Middle frontal gyrus (tissue), 1 donor: Measurements from ENCODE around the gene SFRP2.

Source experiments
- DNase-seq: peaks from one replicate; pipeline ENCODE4 v3.0.0-alpha.2; 2015; ENCODE audit warnings: low spot score; ENCODE audit errors: extremely low spot score

SFRP2 gene

GRCh38 chr4:153798420-153798819 is 9.5 kb upstream of the SFRP2 start:
- no peak for DNase-seq

- DNase-seq: no peak
These were observed 5.1 kb upstream of the SFRP2 start for GRCh38 chr4:153794006-153794405.

- no peak for DNase-seq
These were observed 3.9 kb upstream of the SFRP2 start for GRCh38 chr4:153792618-153793247.

GRCh38 chr4:153791746-153792617 is 3.1 kb upstream of the SFRP2 start:
- no peak for DNase-seq

DNA sequence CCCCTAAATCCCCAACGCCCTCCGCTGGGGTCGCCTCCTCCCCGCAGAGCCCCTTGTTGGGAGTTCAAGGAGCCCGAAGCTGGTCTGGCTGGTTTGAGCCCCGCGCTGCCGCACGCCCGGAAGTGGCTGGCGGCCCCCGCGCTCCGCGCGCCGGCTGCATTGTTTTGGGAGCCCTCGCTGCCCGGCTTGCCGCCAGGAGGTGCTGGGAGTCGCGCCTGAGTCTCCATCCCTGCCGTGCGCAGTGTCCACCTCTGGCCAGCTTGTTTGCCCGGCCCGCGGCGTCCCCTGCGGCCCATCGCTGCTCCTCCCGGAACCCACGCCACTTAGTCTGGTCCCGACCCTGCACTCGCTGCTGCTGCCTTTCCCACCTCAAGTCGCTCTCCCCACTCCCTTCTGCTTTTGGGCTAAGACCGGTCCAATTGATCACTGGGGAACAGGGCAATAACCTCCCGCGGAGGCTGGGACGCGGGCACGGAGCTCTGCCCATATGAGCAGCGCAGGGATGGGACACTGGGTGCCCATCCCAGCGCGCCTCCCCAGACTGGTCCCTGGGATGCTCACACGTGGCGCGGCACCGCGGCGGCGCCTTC is 2.2 kb upstream of the SFRP2 start:
- no peak for DNase-seq

- DNase-seq: no peak
These were observed 1.6 kb upstream of the SFRP2 start for GRCh38 chr4:153790500-153790865.

DNA sequence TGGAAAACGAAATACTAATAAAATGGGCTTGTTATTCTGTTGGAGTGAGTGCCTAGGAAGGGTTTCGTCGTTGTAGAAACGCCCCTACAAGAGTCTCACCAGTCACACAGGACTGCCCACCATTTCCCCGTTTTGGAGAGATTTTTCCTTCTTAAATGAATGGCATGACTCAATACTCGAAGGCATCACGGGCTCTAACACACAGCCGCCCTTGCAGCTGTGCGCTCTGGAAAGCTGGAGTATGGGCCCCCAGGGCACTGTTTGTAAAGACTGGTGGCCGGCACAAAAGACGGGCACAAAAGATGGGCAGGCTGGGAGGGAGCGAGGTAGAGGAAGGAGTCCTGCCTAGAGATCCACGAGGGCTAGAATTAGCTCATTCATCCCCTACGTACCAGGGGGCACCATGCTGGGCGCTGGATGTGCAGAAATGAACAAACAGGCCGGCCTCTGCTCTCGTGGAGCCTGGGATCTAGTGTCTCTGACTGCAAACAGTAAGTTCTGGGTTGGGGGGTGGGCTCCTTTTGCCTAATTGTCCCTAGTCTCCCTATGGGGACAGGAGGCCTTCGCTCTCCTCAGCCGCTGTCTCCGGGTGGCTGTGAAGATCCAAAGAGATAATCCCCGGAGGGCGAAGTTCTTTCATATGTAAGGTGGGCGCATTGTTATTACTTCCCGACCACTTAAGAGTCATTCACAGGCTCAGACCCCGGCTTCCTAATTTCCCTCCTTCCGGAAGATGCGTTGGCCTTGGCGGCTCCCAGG is 1.0 kb upstream of the SFRP2 start:
- no peak for DNase-seq

- no peak for DNase-seq
These were observed 851 bp downstream of the SFRP2 start for GRCh38 chr4:153788051-153788412.

DNA sequence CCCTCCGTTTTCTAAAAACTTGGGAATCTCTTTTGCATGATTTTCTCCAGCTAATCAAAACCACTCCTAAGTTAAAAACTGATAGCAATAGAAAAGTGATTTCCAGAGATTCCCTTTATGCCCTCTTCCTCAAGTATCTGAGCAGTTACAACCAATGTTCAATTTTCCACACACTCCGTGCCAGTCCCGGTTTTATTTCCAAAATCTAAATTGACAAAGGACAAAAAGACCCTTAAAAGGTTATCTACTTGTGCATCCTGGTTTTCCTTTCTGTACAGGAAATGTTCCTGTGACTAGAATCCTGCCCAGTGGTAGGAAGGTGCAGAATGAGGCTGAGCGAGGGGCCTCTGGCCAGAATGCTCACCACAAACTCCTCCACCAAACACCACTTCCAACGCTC is 1.3 kb downstream of the SFRP2 start:
- DNase-seq: no peak

DNA sequence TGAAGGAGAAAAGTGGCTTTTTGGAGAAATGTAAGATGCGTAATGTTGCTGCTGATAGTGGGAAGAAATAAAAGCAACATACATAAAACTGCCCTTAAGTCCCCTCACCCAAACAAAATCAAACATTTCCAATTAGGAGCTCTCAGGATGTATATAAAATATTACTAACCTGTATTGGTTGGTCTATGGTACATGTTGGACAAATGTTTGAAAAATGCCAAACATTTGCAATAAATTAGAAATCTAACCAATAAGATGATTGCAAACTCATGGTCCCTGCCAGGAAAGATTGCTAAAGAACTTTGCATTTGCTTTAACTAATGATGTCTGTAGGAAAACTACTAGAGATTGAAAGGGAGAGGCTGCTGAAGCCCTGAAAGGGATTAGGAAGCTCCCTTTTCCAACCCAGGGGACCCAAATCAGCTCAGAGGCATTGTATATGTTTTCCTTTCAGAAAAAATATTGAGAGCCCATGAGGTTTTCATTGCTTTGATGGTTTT is 1.8 kb downstream of the SFRP2 start:
- DNase-seq: no peak

GRCh38 chr4:153785910-153786721 is 2.8 kb downstream of the SFRP2 start:
- DNase-seq: no peak

DNA sequence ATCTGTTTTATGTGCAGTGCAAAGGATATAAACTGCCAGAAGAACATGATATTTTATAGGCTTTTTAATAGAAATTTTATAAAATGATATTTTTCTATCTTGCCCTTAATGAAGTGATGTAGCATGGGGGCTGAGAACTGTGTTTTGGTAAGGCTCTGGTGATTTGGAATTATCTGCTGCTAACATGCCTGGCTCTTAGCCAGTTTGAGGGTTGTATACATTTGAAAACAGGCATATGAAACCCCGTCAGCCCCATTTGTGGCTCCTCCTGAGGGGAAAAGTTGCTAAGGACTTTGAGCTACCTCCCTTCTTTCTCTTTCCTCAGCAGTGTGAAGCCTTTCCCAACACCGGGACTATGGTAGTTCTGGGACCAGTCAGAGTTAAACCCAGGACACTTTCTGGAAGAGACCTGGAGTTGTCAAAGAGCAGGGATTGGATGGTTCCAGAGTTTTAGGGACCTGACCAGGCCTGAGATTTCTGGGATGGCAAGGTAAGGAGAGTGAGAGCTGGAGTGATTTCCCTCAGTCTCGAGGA is 4.7 kb downstream of the SFRP2 start:
- no peak for DNase-seq

DNA sequence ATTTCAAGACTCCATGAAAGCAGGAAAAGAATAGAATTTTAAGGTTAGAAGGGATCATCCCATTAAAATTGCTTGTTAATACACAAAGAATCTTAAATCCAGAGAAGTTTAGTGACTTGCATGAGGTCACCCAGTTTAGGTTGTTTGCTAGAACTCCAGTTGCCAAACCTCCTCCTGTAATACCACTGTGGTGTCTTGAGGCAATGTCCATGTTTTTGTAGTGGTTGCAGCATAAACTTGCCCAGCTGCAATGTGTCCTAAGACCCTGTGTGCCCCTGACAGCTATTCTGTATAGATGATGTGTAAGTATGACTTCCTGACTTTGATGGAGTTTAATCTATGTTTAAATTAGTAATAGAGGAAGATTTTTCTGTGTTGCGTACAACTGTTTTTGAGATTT is 6.3 kb downstream of the SFRP2 start:
- DNase-seq: no peak

DNA sequence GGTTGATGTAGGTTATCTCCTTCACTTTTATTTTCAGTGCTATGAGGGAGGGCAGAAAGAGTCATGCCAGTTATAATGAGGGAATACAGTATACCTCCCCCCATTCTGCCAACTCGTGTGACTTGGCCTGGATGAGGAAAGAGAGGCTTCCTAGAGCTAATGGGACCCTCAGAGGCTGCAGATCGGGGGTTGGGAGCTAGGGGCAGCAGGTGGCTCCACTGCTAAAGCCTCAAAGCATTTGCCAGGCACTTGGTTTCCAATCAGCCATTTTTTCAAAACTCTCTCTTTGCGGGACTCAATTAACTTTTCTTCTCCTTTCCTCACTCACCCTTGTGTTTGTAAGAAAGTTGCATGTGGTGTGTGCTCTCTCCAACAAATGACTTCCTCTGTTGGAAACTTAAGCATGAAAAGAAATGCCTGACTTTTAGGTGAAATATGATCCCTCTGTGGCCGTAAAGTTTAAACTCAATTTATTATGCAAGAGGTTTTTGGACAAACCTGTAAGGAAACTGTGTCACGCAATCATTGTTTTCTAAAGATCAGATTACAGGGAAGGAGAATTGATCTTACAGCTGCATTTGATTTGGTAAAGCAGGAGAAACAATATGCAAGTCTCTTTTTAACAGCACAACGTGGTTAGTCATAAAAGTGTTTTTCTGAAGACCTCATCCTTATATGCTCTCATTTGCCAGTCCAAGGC is 7.0 kb downstream of the SFRP2 start:
- no peak for DNase-seq

GRCh38 chr4:153781280-153781679 is 7.6 kb downstream of the SFRP2 start:
- no peak for DNase-seq

GRCh38 chr4:153780876-153781275 is 8.0 kb downstream of the SFRP2 start:
- no peak for DNase-seq

DNA sequence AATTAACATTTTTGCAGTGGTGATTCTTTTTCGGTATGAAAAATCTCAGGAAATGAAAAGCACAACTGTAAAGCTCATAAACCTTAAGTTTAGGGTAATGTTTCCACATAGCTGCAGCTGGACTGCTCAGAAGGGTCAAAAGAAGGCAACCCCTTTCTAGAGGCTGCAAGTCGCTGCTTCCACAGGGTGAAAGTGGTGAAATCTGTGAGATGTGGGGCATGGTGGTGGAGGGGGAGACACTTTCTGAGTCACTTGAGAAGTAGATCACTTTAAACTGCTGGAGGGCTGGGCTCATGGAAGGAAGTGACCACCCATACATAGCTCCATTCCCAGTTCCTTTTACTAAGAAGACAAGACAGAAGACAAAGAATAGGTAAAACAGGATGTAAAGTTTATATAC is 8.7 kb downstream of the SFRP2 start:
- DNase-seq: no peak

DNA sequence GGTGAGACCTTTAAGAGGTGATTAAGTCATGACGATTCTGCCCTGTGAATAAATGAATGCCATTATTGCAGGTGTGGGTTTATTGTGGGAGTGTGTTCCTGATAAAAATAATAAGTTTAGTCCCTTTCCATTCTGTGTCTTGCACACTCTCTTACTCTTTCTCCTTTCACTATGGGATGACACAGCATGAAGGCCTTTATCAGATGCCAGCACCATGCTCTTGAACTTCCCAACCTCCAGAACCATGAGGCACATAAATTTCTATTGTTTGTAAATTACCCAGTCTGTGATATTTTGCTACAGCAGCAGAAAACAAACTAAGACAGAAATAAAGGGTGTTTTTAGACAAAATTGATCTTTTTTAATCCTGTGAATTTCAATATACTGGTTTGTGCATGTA is 10.5 kb downstream of the SFRP2 start:
- DNase-seq: no peak

- DNase-seq: no peak
These were observed 11.5 kb downstream of the SFRP2 start for GRCh38 chr4:153777421-153777820.

DNA sequence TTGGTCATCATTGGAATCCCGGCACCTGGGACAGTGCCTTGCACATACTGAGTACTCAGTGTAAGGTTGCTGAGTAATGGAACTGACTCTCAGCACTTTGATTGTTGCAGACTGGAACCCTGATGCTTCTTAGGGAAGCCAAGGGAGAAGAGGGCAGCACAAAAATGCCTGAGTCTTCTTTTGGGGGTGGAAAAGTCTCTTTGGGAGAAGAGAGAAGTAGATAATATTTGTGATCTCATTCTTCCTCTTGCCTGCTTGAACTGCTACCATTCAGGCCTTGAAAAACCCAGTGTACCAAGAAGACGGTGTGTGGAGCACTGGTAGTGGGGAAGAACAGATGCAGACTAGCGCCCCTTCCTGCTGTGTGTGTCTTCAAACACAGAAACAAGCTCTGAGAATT is 12.3 kb downstream of the SFRP2 start:
- DNase-seq: no peak
